HK-2 (cell line): ENCODE results near the gene CAMK1D.
"Not testable (repeated sequence)": the region's sequence is repeated elsewhere in the genome, so short reads cannot be mapped to it uniquely, and the experiment has no call there.

Experiments used
- DNase-seq: peaks from one replicate; pipeline ENCODE4 v3.0.0-alpha.2; 2018; ENCODE audit not compliant: unreplicated experiment

Gene CAMK1D

DNA sequence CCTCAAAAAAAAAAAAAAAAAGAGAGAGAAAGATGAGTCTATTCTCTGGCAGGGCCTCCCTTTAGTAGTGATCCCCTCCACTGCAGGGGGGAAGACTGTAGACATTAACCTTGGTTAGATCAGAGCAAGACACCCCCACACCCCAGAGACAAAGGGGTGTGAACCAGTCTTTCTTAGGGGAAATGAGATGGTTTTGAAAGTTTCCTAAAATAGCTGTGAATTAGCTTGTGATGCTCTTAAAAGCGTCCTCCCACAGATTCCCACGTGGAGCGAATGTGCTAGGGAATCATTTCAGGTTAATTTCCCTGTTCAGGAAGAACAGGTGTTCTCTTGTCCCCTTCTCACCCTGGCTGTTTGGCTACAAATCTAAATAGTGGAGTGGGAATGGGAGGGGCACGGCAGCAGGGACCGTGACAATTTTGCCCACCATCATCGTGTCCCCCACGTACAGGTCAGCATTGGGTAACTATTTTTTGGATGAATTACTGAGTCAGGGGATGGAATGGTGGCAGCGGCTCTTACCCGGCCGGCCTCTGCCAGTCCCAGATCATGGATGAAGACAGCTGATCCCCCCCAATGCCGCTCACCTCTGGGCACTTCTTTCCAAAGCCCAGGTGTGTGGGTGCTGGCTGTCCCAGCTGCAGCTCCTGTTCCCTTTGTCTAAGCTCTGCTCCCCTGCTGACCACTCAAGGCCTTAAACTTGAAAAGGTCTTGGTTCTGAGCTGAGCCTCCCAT, 499.3 kb downstream of the CAMK1D start:
- no peak for DNase-seq

DNA sequence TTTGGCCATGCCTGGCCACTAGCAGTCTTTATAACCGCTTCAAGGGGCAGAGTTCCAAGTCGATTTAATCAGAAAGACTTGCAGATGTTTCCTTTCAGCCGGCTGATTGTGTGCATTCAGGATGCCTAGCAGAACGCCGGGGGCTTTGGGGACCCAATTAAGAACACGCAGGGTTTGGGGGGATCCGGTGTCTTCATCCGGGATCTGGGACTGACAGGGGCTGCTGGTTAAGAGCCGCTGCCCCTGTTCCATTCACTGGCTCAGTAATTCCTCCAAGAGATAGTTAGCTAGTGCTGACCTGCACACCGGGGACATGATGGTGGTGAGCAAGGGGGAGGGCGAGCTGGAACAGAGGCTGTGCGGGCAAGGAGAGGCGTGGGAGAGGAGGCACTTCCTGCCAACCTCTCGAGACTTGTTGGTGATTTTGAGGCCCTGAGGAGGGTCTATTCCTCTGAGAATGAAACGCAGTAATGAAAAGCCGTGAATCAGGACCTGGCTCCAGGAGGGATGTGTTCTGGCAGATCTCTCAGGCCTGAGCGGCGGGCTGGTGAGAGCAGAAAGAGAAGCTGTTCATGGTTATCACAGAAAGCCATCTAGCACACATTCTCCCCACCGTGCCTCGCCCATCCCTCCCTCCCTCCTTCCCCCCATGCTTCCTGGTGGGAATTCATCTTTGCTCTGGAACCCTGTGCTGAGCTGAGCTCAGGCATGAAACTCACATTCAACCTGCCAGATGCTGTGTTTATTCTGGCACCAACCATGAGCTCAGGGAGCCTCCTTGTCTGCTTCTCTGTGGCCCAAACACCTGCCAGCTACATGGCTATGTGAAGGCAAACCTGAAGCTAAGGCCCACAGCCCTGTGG, 500.2 kb downstream of the CAMK1D start:
- no peak for DNase-seq

DNA sequence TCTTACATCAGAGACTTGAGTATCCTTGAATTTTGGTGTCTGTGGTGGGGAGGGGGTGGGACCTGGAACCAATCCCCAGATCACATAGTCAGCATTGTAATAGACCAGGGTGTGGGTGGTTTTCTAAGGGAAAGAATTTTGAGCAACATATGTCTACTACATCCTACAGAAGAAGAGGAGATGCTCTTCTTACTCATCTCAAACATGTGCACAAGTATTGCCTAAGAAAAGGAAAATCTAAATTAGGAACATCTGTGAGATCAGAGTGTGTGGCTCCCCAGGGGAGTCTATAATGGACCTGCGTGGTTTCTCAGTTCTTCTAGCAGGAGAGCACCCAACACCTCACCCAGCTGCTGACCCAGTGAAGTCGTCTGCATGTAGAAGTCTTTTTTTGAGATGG, 503.3 kb downstream of the CAMK1D start:
- DNase-seq: no peak

DNA sequence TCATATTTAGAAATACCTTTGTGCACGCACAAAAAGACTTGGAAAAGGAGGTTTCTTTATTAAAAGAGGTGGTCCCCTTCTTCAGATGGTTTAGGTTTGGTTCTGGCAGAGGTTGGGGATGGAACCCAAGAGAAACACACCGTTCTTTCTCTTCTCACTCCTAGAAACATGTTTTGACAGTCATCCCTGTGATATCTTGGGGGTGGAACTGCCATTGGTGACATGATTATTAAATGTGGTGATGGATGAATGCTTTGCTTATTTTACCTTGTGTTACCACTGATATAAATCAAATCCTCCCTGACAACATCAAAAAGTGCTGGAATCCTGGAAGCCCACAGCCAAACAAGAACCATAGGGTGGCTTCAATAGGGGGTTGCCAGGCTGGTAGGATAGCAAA, 505.6 kb downstream of the CAMK1D start:
- DNase-seq: no peak

DNA sequence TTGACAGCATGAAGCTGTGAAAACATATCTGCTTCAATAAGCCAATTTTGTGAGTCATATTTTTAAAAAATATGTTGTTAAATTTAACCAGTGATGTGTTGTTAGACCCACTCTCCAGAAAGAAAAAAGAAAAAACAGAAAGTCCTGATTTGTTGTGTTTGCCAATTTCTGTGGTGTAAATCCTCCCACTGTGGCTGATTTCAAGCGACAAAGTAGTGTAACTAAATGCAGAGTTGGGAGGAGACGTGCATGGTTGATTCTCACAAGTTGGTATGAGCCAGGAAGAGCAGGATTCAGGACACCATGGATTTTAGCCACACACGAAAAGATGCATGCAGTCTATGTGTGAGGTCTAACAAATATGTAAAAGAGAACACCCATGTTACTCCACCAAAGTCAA, 513.1 kb downstream of the CAMK1D start:
- no peak for DNase-seq

DNA sequence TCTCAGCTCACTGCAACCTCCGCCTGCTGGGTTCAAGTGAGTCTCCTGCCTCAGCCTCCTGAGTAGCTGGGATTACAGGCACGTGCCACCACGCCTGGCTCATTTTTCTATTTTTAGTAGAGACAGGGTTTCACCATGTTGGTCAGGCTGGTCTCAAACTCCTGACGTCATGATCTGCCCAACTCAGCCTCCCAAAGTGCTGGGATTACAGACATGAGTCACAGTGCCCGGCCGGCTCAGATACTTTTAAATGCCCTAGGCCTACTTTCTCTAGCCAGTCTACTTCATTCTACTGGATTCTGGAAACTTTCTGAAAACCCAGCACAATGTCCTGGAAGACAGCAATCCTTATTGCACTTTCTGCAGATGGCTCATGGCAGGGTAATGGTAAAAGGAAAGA, 516.2 kb downstream of the CAMK1D start:
- DNase-seq: not testable (repeated sequence)

DNA sequence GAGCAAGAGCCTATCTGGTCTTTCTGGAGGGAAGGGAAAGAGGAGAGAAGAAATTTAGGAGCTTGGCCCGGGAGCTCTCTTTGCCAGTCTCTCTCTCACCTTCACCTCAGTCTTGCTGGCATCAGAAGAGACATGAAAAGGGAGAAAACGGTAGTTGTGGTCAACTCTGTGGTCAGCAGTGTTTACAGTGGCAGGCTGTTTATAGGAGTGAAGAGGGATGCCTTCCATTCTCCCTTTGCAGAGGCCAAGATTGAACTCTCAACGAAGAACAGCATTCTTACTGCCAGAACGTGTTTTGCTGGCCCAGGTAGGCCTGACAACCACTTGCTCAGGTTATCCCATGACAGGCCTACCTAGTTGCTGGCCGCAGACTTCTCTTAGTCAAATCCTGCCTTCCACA, 518.9 kb downstream of the CAMK1D start:
- no peak for DNase-seq

DNA sequence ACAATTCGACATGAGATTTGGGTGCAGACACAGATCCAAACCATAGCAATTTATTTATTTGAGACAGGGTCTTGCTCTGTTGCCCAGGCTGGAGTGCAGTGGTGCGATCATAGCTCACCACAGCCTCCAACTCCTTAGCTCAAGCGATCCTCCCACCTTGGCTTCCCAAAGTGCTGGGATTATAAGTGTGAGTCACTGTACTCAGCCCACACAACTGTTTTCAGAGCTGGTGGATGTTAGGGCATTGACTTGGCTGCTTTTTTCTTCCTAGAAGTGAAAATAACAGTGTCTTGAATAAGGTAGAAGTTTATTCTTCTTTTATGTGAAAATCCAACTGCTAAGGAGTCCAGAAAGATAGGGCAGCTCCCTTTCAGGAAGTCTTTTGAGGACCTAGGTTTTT, 520.1 kb downstream of the CAMK1D start:
- DNase-seq: no peak

DNA sequence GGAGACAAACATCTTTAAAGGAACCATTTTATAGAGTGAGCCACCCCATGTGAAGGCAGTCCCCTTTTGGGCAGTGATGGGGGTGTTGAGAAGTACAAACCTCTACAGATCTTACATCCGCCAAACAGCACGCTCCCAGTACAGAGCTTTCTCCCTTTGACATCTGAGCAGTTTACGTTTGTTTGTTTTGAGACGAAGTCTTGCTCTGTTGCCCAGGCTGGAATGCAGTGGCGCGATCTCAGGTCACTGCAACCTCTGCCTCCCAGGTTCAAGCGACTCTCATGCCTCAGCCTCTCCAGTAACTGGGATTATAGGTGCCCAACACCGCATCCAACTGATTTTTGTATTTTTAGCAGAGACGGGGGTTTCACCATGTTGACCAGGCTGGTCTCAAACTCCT, 523.2 kb downstream of the CAMK1D start:
- no peak for DNase-seq

DNA sequence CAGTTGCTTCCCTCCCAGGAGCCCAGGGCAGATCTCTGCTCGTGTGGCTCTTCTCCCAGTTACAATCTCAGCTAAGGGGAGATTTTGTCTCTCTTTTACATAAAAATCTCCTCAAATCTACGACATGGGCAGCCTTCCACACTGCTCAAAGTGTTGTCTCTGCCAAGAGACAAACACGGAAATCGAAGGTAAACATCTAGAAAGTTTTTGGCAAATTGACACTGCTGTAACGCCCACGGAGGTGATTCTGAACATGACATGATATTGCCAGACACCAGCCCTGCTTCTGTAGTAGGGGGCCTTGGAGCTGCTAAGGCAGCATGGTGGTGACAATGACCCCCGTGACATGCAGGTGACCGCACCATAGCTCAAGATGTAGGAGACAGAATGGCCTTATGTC, 523.8 kb downstream of the CAMK1D start:
- DNase-seq: no peak

DNA sequence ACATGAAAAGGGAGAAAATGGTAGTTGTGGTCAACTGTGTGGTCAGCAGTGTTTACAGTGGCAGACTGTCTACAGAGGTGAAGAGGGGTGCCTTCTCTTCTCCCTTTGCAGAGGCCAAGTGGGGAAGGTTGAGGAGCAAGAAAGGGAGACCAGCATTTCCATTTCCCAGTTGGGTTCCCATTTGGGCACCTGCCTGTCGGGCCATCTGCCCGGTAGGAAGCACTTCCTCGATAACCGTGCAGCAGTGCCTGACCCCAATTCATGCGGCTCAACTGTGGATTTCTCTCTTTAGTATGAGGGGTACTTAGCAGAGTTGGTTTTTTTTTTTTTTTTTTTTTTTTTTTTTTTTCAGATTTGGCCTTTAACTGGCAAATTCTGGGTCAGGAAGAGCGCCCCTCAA, 525.2 kb downstream of the CAMK1D start:
- no peak for DNase-seq

DNA sequence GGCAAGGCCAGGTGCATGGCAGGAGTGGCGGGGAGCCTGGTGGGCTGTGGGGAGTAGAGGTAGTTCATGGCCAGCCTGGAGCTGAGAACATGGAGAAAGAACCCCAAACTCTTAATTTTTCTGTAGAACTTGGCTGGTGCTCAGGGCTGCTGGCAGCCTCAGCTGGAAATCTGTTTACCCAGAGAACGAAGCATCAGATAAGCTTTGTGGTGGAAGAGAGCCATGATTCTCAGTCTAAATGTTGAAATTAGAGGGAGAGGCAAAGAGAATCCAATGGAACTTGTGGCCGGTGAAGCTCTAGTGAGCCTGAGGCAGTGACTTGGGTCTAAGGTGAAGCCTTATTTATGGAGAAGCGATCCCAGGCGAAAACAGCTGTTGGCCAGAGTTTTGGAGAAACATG, 525.8 kb downstream of the CAMK1D start:
- DNase-seq: no peak

DNA sequence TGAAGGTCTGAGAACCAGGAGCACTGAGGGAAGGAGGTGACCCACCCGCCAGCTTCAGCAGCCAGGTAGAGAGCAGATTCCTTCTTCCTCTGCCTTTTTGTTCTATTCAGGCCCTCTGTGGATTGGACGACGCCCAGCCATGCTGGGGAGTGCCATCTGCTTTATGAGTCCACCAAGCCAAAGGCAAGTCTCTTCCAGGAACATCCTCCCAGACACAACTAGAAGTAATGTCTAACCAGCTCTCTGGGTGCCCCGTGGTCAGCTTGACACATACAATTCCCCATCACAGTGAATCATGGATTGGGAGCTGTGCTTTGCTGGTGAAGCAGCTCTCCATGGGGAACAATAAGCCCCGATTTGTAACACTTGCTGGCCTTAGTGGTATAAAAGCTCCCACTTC, 526.9 kb downstream of the CAMK1D start:
- DNase-seq: no peak

DNA sequence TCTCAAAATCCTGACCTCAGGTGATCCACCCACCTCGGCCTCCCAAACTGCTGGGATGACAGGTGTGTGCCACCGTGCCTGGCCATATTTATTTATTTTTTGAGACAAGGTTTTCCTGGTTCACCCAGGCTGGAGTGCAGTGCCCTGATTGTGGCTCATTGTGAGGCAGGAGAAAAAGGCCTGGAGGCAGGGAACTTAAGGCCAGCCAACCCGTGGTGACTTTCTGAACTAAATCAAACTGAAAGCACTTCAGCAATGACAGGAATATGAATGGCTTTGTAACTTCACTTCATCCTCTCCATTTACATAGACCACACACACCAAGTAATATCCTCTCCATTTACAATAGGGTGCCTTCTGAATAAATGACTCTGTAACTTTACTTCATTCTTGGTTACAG, 527.8 kb downstream of the CAMK1D start:
- no peak for DNase-seq

DNA sequence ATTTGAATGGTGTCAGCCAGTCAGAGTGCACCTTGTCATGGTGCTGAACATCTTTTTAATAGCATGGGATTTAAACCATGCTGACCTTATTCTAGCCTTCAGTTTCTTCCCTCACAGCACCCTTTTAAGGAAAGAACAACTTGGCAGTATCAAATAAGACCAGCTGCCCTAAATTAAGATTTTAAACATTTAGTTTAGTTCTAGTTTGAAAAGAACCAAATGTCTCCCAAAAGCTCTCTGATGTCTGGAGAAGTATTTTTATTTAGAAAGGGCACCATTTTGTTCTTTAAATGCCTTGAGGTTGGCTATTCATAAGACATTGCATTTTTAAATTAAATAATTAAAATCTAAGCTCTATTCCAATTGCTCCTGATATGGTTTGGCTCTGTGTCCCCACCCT, 531.1 kb downstream of the CAMK1D start:
- DNase-seq: no peak

DNA sequence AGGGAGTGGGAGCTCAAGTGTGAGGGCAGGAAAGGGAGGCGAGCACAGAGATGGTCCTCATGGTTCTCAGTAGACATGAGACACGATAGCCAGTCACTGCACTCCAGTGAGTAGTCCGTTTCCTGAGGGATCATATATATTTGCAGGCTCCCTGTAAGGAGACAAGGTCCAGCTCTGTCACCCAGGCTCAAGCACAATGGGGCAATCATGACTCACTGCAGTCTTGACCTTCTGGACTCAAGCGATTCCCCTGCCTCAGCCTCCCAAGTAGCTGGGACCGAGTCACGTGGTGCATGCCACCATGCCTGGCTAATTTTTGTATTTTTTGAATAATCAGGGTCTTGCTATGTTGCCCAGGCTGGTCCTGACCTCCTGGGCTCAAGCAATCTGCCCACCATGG, 535.5 kb downstream of the CAMK1D start:
- DNase-seq: no peak
